GM21786 (cell line): ENCODE results near the gene PLOD2.

Experiments used
- ATAC-seq: cut with Tn5 transposase; IDR thresholded peaks from one replicate; pipeline ENCODE4 v1.9.1; 2021; ENCODE audit not compliant: unreplicated experiment

Gene PLOD2

GRCh38 chr3:146160964-146161662 lies at the start of gene PLOD2:
PLOD2 (minus strand) TSS chr3:146161184; CDS start chr3:146160989, 195 bp downstream.
- ATAC-seq: peak; percentile 44

- no peak for ATAC-seq
Observed at GRCh38 chr3:146209371-146209770, 48.4 kb upstream of the PLOD2 start.

GRCh38 chr3:146203776-146204175 lies 42.8 kb upstream of the PLOD2 start:
- no peak for ATAC-seq

GRCh38 chr3:146200461-146201220 lies 39.7 kb upstream of the PLOD2 start:
- no peak for ATAC-seq

GRCh38 chr3:146199762-146200161 lies 38.8 kb upstream of the PLOD2 start:
- ATAC-seq: no peak

- no peak for ATAC-seq
Observed at GRCh38 chr3:146196789-146197188, 35.8 kb upstream of the PLOD2 start.

GRCh38 chr3:146195605-146196004 lies 34.6 kb upstream of the PLOD2 start:
- ATAC-seq: no peak

GRCh38 chr3:146195030-146195429 lies 34.0 kb upstream of the PLOD2 start:
- no peak for ATAC-seq

- no peak for ATAC-seq
Observed at GRCh38 chr3:146191051-146191450, 30.1 kb upstream of the PLOD2 start.

GRCh38 chr3:146189519-146190173 lies 28.7 kb upstream of the PLOD2 start:
- peak; percentile 88 for ATAC-seq

- no peak for ATAC-seq
Observed at GRCh38 chr3:146187334-146187950, 26.5 kb upstream of the PLOD2 start.

GRCh38 chr3:146184241-146185015 lies 23.4 kb upstream of the PLOD2 start:
- ATAC-seq: no peak

GRCh38 chr3:146181216-146181615 lies 20.2 kb upstream of the PLOD2 start:
- ATAC-seq: no peak

GRCh38 chr3:146180376-146180775 lies 19.4 kb upstream of the PLOD2 start:
- no peak for ATAC-seq

- no peak for ATAC-seq
Observed at GRCh38 chr3:146178006-146178689, 17.2 kb upstream of the PLOD2 start.

GRCh38 chr3:146177519-146177918 lies 16.5 kb upstream of the PLOD2 start:
- no peak for ATAC-seq

GRCh38 chr3:146177072-146177471 lies 16.1 kb upstream of the PLOD2 start:
- ATAC-seq: no peak

GRCh38 chr3:146172586-146172985 lies 11.6 kb upstream of the PLOD2 start:
- ATAC-seq: no peak

GRCh38 chr3:146170591-146170990 lies 9.6 kb upstream of the PLOD2 start:
- ATAC-seq: no peak

GRCh38 chr3:146169891-146170290 lies 8.9 kb upstream of the PLOD2 start:
- no peak for ATAC-seq
